Breast epithelium (tissue), 3 donors: ENCODE data around the gene UQCRH.

Experiments used
- POLR2A ChIP-seq: fragments of 450-650 bp; IDR thresholded peaks from one replicate; pipeline ENCODE4 v1.6.1; 2016; ENCODE audit warnings: antibody characterized with exemption, mild to moderate bottlenecking, moderate library complexity
- TF ChIP-seq, protein P1 (sequence below), 3 donors: fragments of 450-650 bp; IDR thresholded peaks; one replicate each; pipeline ENCODE4 v1.5.1; 2016 to 2017; ENCODE audit warnings: antibody characterized with exemption in 3 of 3, mild to moderate bottlenecking in 3 of 3, moderate library complexity in 3 of 3

DNA sequence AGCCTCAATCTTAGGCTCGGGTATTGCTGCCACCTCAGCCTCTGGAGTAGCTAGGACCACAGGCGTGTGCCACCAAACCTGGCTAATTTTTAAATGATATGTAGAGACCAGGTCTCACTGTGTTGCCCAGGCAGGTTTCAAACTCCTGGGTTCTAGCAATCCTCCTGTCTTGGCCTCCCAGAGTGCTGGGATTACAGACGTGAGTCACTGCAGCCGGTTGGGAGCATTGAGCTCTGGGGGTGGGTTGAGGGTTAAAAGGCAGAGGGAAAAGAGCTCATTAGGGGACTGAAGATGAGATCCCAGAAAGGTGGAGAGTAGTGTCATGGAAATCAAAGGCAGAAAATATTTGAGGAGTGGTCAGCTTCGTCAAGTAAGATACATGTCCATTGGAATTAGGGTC, 48.8 kb upstream of the UQCRH start:
- TF ChIP-seq, protein P1, sequence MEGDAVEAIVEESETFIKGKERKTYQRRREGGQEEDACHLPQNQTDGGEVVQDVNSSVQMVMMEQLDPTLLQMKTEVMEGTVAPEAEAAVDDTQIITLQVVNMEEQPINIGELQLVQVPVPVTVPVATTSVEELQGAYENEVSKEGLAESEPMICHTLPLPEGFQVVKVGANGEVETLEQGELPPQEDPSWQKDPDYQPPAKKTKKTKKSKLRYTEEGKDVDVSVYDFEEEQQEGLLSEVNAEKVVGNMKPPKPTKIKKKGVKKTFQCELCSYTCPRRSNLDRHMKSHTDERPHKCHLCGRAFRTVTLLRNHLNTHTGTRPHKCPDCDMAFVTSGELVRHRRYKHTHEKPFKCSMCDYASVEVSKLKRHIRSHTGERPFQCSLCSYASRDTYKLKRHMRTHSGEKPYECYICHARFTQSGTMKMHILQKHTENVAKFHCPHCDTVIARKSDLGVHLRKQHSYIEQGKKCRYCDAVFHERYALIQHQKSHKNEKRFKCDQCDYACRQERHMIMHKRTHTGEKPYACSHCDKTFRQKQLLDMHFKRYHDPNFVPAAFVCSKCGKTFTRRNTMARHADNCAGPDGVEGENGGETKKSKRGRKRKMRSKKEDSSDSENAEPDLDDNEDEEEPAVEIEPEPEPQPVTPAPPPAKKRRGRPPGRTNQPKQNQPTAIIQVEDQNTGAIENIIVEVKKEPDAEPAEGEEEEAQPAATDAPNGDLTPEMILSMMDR (IDR thresholded peaks at IDR 0.05), result no peak
- no peak for TF ChIP-seq POLR2A
